GM19023 (cell line): ENCODE results near the gene IRF1.
"Not testable (repeated sequence)": the region's sequence is repeated elsewhere in the genome, so short reads cannot be mapped to it uniquely, and the experiment has no call there.

ENCODE experiments used
- ATAC-seq: cut with Tn5 transposase; IDR thresholded peaks from one replicate; pipeline ENCODE4 v1.9.1; 2021; ENCODE audit warnings: mild to moderate bottlenecking, moderate library complexity; ENCODE audit not compliant: unreplicated experiment

IRF1 gene

GRCh38 chr5:132487841-132488555 is 2.6 kb downstream of the IRF1 start:
- ATAC-seq: no peak

- ATAC-seq: no peak
Measured at GRCh38 chr5:132487095-132487428, 3.5 kb downstream of the IRF1 start.

GRCh38 chr5:132486318-132487094 is 4.1 kb downstream of the IRF1 start:
- ATAC-seq: no peak

- no peak for ATAC-seq
Measured at GRCh38 chr5:132485641-132486317, 4.8 kb downstream of the IRF1 start.

GRCh38 chr5:132484876-132485640 is 5.5 kb downstream of the IRF1 start:
- ATAC-seq: not testable (repeated sequence)

GRCh38 chr5:132484391-132484725 is 6.2 kb downstream of the IRF1 start:
- no peak for ATAC-seq

GRCh38 chr5:132483661-132484390 is 6.7 kb downstream of the IRF1 start:
- ATAC-seq: no peak

- no peak for ATAC-seq
Measured at GRCh38 chr5:132483101-132483500, 7.5 kb downstream of the IRF1 start.

GRCh38 chr5:132481596-132482211 is 8.9 kb downstream of the IRF1 start:
- no peak for ATAC-seq

- no peak for ATAC-seq
Measured at GRCh38 chr5:132480893-132481595, 9.5 kb downstream of the IRF1 start.

- no peak for ATAC-seq
Measured at GRCh38 chr5:132480546-132480892, 10.1 kb downstream of the IRF1 start.

- no peak for ATAC-seq
Measured at GRCh38 chr5:132480042-132480441, 10.5 kb downstream of the IRF1 start.

GRCh38 chr5:132479111-132479951 is 11.2 kb downstream of the IRF1 start:
- no peak for ATAC-seq

- ATAC-seq: no peak
Measured at GRCh38 chr5:132478366-132478871, 12.2 kb downstream of the IRF1 start.

GRCh38 chr5:132477784-132478365 is 12.7 kb downstream of the IRF1 start:
- no peak for ATAC-seq

- ATAC-seq: no peak
Measured at GRCh38 chr5:132476876-132477781, 13.4 kb downstream of the IRF1 start.
